Loucy (cell line): ENCODE measurements around the gene CAMTA1.

Experiments
- H2AFZ ChIP-seq: fragments of 200-600 bp; sonication (generic); 2 replicates; pipeline ENCODE4 v1.6.0; 2016; ENCODE audit warnings: antibody characterized with exemption, mild to moderate bottlenecking, low read length, moderate library complexity
- H3F3A ChIP-seq: fragments of 200-600 bp; 2 replicates; pipeline ENCODE4 v1.6.0; 2016; ENCODE audit warnings: antibody characterized with exemption, low read depth, mild to moderate bottlenecking
- H3K27me3 ChIP-seq: fragments of 200-600 bp; sonication (generic); 2 replicates; pipeline ENCODE4 v1.6.1; 2014; ENCODE audit warnings: low read length, mild to moderate bottlenecking; ENCODE audit not compliant: insufficient read depth, poor library complexity, severe bottlenecking
- H3K36me3 ChIP-seq: fragments of 200-600 bp; sonication (generic); 2 replicates; pipeline ENCODE4 v1.6.1; 2016; ENCODE audit warnings: low read length; ENCODE audit not compliant: insufficient read depth
- H3K4me1 ChIP-seq: fragments of 200-600 bp; sonication (generic); 2 replicates; pipeline ENCODE4 v1.5.1; 2014; ENCODE audit warnings: low read length, mild to moderate bottlenecking; ENCODE audit not compliant: insufficient read depth, poor library complexity, severe bottlenecking
- H3K4me2 ChIP-seq: fragments of 200-600 bp; sonication (generic); 2 replicates; pipeline ENCODE4 v1.6.0; 2014; ENCODE audit warnings: antibody characterized with exemption, low read length, low read depth, mild to moderate bottlenecking; ENCODE audit not compliant: poor library complexity, severe bottlenecking
- H3K4me3 ChIP-seq: fragments of 200-600 bp; sonication (generic); 2 replicates; pipeline ENCODE4 v1.5.1; 2014; ENCODE audit warnings: low read length, mild to moderate bottlenecking, mixed read lengths; ENCODE audit not compliant: poor library complexity, severe bottlenecking
- H3K79me2 ChIP-seq: fragments of 200-600 bp; sonication (generic); 2 replicates; pipeline ENCODE4 v1.6.1; 2014; ENCODE audit warnings: low read length; ENCODE audit not compliant: insufficient read depth
- H3K9ac ChIP-seq: fragments of 200-600 bp; sonication (generic); 2 replicates; pipeline ENCODE4 v1.6.0; 2014; ENCODE audit warnings: mild to moderate bottlenecking, low read depth, low read length, moderate library complexity; ENCODE audit not compliant: poor library complexity, severe bottlenecking
- H3K9me2 ChIP-seq: fragments of 200-600 bp; sonication (generic); replicated peaks from 2 replicates; pipeline ENCODE4 v1.6.1; 2016; ENCODE audit warnings: low read depth, low read length, mixed read lengths
- H3K9me3 ChIP-seq: fragments of 200-600 bp; sonication (generic); 2 replicates; pipeline ENCODE4 v1.6.1; 2014; ENCODE audit warnings: mild to moderate bottlenecking, antibody characterized with exemption, low read length, low read depth; ENCODE audit not compliant: insufficient read depth
- H4K20me1 ChIP-seq: fragments of 200-600 bp; sonication (generic); 2 replicates; pipeline ENCODE4 v1.6.0; 2014; ENCODE audit warnings: antibody characterized with exemption, low read length, mild to moderate bottlenecking; ENCODE audit not compliant: insufficient read depth, poor library complexity, severe bottlenecking
- CTCF ChIP-seq: fragments of 200-600 bp; sonication (generic); conservative IDR thresholded peaks from 2 replicates; pipeline ENCODE4 v1.5.1; 2014; ENCODE audit warnings: mild to moderate bottlenecking, antibody characterized with exemption, low read length
- EZH2phosphoT487 ChIP-seq: fragments of 200-600 bp; IDR thresholded peaks from 2 replicates; pipeline ENCODE4 v1.6.1; 2018; ENCODE audit warnings: antibody characterized with exemption, mild to moderate bottlenecking, moderate library complexity, borderline replicate concordance

Gene CAMTA1

GRCh38 chr1:6770751-6771440 lies 14.4 kb upstream of the CAMTA1 start:
- H3K4me2 ChIP-seq: no peak overlapping the region
- no peak overlapping the region for H3K4me3 ChIP-seq
- H2AFZ ChIP-seq: 0 out of 2 replicates have a peak overlapping the region, but pooled peaks have one; percentile 20
- no peaks in the 10 kb centered on the region for H3K9me2 ChIP-seq
- no peak overlapping the region for H3K9ac ChIP-seq
- no peaks in the 10 kb centered on the region for H3K79me2 ChIP-seq
- H3K4me1 ChIP-seq: no peaks in the 10 kb centered on the region
- no peaks in the 10 kb centered on the region for H3K27me3 ChIP-seq
- H4K20me1 ChIP-seq: no peaks in the 10 kb centered on the region
- TF ChIP-seq EZH2phosphoT487: no peak
- TF ChIP-seq CTCF: no peak
- H3K9me3 ChIP-seq: no peaks in the 10 kb centered on the region
- H3F3A ChIP-seq: no peaks in the 10 kb centered on the region
- H3K36me3 ChIP-seq: no peaks in the 10 kb centered on the region

GRCh38 chr1:6771441-6771769 lies 13.8 kb upstream of the CAMTA1 start:
- no peak overlapping the region for H3K4me2 ChIP-seq
- H3K79me2 ChIP-seq: no peaks in the 10 kb centered on the region
- no peaks in the 10 kb centered on the region for H3F3A ChIP-seq
- H3K4me1 ChIP-seq: no peaks in the 10 kb centered on the region
- no peak for TF ChIP-seq EZH2phosphoT487
- TF ChIP-seq CTCF: no peak
- no peaks in the 10 kb centered on the region for H3K27me3 ChIP-seq
- no peaks in the 10 kb centered on the region for H3K9me2 ChIP-seq
- no peaks in the 10 kb centered on the region for H4K20me1 ChIP-seq
- H3K4me3 ChIP-seq: no peak overlapping the region
- H3K36me3 ChIP-seq: no peaks in the 10 kb centered on the region
- H3K9me3 ChIP-seq: no peaks in the 10 kb centered on the region
- H2AFZ ChIP-seq: 0 out of 2 replicates have a peak overlapping the region, but pooled peaks have one; percentile 20
- H3K9ac ChIP-seq: no peak overlapping the region

DNA sequence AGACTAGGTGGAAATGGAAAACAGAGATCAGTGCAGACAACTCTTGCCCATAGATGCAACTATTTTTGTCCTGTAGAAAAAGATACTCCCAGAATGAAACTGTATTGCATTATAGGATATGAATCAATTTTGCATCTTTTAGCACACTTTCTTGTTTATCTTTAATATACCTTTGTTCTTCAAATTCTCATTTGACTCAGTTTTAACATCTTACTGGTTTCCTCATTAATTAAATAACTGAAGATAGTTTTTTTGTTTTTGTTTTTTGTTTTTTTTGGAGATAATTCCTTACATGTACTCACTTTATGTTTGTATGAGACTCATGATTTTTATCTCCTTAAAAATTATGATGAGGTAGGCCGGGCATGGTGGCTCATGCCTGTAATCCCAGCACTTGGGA lies 10.9 kb upstream of the CAMTA1 start:
- H3K9me2 ChIP-seq: no peaks in the 10 kb centered on the region
- H3K4me2 ChIP-seq: no peak overlapping the region
- no peak overlapping the region for H3K4me3 ChIP-seq
- no peak overlapping the region for H2AFZ ChIP-seq
- H3K4me1 ChIP-seq: no peaks in the 10 kb centered on the region
- H3K27me3 ChIP-seq: no peaks in the 10 kb centered on the region
- H3K9me3 ChIP-seq: no peaks in the 10 kb centered on the region
- H3K79me2 ChIP-seq: no peaks in the 10 kb centered on the region
- H3K36me3 ChIP-seq: no peaks in the 10 kb centered on the region
- H4K20me1 ChIP-seq: no peaks in the 10 kb centered on the region
- TF ChIP-seq EZH2phosphoT487 (no peak), CTCF (no peak)
- no peak overlapping the region for H3K9ac ChIP-seq
- no peaks in the 10 kb centered on the region for H3F3A ChIP-seq
